ENCODE measurements around the gene SMPX.

Gene SMPX

GRCh38 chrX:21741869-21742701 lies 15.8 kb downstream of the SMPX start:
- DNase-seq, result no peak

GRCh38 chrX:21741364-21741763 lies 16.6 kb downstream of the SMPX start:
- DNase-seq, result no peak

- DNase-seq, result peak; percentile 9
These were observed 17.3 kb downstream of the SMPX start for GRCh38 chrX:21740329-21741274.

- DNase-seq, result no peak
These were observed 19.0 kb downstream of the SMPX start for GRCh38 chrX:21738950-21739287.

- peak; percentile 65 for DNase-seq
These were observed 19.5 kb downstream of the SMPX start for GRCh38 chrX:21738210-21738949.

- no peak for DNase-seq
These were observed 22.2 kb downstream of the SMPX start for GRCh38 chrX:21735768-21736127.

- no peak for DNase-seq
These were observed 22.7 kb downstream of the SMPX start for GRCh38 chrX:21735038-21735767.

GRCh38 chrX:21734175-21734574 lies 23.7 kb downstream of the SMPX start:
- DNase-seq, result no peak

GRCh38 chrX:21733705-21734104 lies 24.2 kb downstream of the SMPX start:
- DNase-seq, result no peak

GRCh38 chrX:21730026-21730425 lies 27.9 kb downstream of the SMPX start:
- no peak for DNase-seq

GRCh38 chrX:21728276-21728968 lies 29.5 kb downstream of the SMPX start:
- no peak for DNase-seq

GRCh38 chrX:21725916-21726315 lies 32.0 kb downstream of the SMPX start:
- no peak for DNase-seq

GRCh38 chrX:21725496-21725895 lies 32.4 kb downstream of the SMPX start:
- peak; percentile 8 for DNase-seq

- no peak for DNase-seq
These were observed 34.1 kb downstream of the SMPX start for GRCh38 chrX:21723814-21724213.

- no peak for DNase-seq
These were observed 34.8 kb downstream of the SMPX start for GRCh38 chrX:21723084-21723483.

- DNase-seq, result no peak
These were observed 36.7 kb downstream of the SMPX start for GRCh38 chrX:21721195-21721594.

GRCh38 chrX:21718575-21718974 lies 39.3 kb downstream of the SMPX start:
- no peak for DNase-seq

- no peak for DNase-seq
These were observed 40.1 kb downstream of the SMPX start for GRCh38 chrX:21717802-21718201.

GRCh38 chrX:21715825-21716224 lies 42.1 kb downstream of the SMPX start:
- no peak for DNase-seq

GRCh38 chrX:21715337-21715736 lies 42.6 kb downstream of the SMPX start:
- no peak for DNase-seq

GRCh38 chrX:21711848-21712197 lies 46.1 kb downstream of the SMPX start:
- DNase-seq, result no peak

Measured in NCI-H748 treated with DMSO at 0.1 percent for 48 hours (cell line).